Measurements from ENCODE around the gene SCN5A.

DNA sequence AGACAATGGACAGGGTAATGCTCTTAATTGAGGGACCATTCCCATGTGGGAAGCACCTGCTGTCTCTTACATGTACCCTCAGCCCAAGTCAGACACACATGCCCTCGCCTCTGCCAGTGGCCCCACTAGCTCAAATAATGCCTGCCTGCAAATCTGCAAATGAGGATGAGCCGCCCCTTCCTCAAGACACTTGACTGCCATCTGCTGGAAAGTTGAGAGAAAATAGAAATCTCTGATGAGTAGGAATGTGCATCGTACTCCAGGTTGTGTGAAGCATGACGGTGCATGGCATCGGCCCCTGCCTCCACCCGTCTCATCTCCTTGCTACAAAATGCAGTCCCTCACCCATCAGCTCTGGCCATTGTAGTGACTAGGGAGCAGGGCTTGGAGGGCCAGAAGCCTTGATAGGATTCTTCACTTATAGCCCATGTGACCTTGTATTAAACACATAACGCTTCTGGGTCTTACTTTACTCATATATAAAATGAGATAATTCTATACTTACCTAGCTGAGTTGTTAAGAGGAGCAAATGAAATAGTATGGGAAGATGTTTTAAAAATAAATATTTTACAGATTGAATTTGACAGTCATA lies 6.3 kb upstream of the SCN5A start:
- TF ChIP-seq, protein P1, sequence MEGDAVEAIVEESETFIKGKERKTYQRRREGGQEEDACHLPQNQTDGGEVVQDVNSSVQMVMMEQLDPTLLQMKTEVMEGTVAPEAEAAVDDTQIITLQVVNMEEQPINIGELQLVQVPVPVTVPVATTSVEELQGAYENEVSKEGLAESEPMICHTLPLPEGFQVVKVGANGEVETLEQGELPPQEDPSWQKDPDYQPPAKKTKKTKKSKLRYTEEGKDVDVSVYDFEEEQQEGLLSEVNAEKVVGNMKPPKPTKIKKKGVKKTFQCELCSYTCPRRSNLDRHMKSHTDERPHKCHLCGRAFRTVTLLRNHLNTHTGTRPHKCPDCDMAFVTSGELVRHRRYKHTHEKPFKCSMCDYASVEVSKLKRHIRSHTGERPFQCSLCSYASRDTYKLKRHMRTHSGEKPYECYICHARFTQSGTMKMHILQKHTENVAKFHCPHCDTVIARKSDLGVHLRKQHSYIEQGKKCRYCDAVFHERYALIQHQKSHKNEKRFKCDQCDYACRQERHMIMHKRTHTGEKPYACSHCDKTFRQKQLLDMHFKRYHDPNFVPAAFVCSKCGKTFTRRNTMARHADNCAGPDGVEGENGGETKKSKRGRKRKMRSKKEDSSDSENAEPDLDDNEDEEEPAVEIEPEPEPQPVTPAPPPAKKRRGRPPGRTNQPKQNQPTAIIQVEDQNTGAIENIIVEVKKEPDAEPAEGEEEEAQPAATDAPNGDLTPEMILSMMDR (IDR thresholded peaks at IDR 0.05; ENCODE audit: insufficient read depth, low read depth, low read length) = peak; percentile 45
- no peak for TF ChIP-seq EZH2 (IDR thresholded peaks at IDR 0.05; ENCODE audit: insufficient read depth, low read length)
